MM.1S (cell line): ENCODE data around the gene FOXC1.

Experiments used
- CTCF ChIP-seq: fragments of 300-600 bp; sonication (generic); IDR thresholded peaks from 2 replicates; pipeline ENCODE4 v1.5.1; 2016; ENCODE audit warnings: antibody characterized with exemption, low read length, mixed read lengths
- EZH2 ChIP-seq: fragments of 300-600 bp; sonication (generic); optimal IDR thresholded peaks from 2 replicates; pipeline ENCODE3; 2017; ENCODE audit warnings: low read depth, mild to moderate bottlenecking, antibody characterized with exemption, low read length, mixed read lengths
- EZH2phosphoT487 ChIP-seq: fragments of 300-600 bp; sonication (generic); IDR thresholded peaks from 2 replicates; pipeline ENCODE4 v1.6.1; 2018; ENCODE audit warnings: antibody characterized with exemption, low read length

GRCh38 chr6:1659816-1660215, 50.1 kb downstream of the FOXC1 start:
- TF ChIP-seq CTCF (no peak), EZH2 (no peak), EZH2phosphoT487 (no peak)
